ENCODE measurements around the gene UCN2.

- TF ChIP-seq POLR2AphosphoS5 (IDR thresholded peaks at IDR 0.05; ENCODE audit: low read depth, low read length) (no peak), POLR2A (IDR thresholded peaks at IDR 0.05; ENCODE audit: low read depth, low read length) (no peak), SPI1 (IDR thresholded peaks at IDR 0.05; ENCODE audit: low read depth, low read length) (no peak), TAF1 (IDR thresholded peaks at IDR 0.05; ENCODE audit: low read depth, low read length) (no peak), POU2F2 (IDR thresholded peaks at IDR 0.05; ENCODE audit: low read depth, low read length) (no peak)
Observed at GRCh38 chr3:48591436-48591835, 27.9 kb upstream of the UCN2 start.

All from GM12891 (cell line).